Progenitor cell of endocrine pancreas (in vitro differentiated cells): Measurements from ENCODE around the gene TRIM17. TPM values are rescaled to one million over a fixed set of nuclear protein-coding genes. Genes with fewer than 3 reads are reported as not detected.

Experiments used
- DNase-seq: peaks from one replicate; pipeline ENCODE4 v3.0.0; 2021; ENCODE audit warnings: low spot score; ENCODE audit not compliant: unreplicated experiment
- H3K27ac Mint-ChIP-seq: 2 replicates; pipeline ENCODE4 v1.8.0; 2021; ENCODE audit warnings: mild to moderate bottlenecking, moderate library complexity, mixed read lengths
- H3K27me3 Mint-ChIP-seq: 2 replicates; pipeline ENCODE4 v1.8.0; 2021; ENCODE audit warnings: mixed read lengths
- H3K36me3 Mint-ChIP-seq: 2 replicates; pipeline ENCODE4 v1.8.0; 2022; ENCODE audit warnings: mixed read lengths; ENCODE audit not compliant: insufficient read depth
- H3K4me1 Mint-ChIP-seq: 2 replicates; pipeline ENCODE4 v1.8.0; 2021; ENCODE audit warnings: low read depth, mixed read lengths
- H3K4me3 Mint-ChIP-seq: 2 replicates; pipeline ENCODE4 v1.8.0; 2021; ENCODE audit warnings: low read depth, mild to moderate bottlenecking, moderate library complexity, mixed read lengths
- H3K9me3 Mint-ChIP-seq: 2 replicates; pipeline ENCODE4 v1.8.0; 2021; ENCODE audit warnings: low read depth, mixed read lengths
- CTCF ChIP-seq: fragments of 200-600 bp; sonication (generic); IDR thresholded peaks from one replicate; pipeline ENCODE4 v1.5.0; 2021; ENCODE audit warnings: antibody characterized with exemption, mild to moderate bottlenecking; ENCODE audit not compliant: unreplicated experiment
- total RNA-seq: library from RNA; stranded (reverse); gene quantifications from 2 replicates; pipeline ENCODE4 v1.2.1, GENCODE V29; 2021

The TRIM17 gene
- total RNA-seq, 1 donor from 2014 or later: 20.8 TPM

- Mint-ChIP-seq H3K27me3 (no peaks in the 10 kb centered on the region), H3K4me1 (peaks cover 10% of the 10 kb centered on the region), H3K27ac (no peak overlapping the region), H3K9me3 (no peaks in the 10 kb centered on the region), H3K36me3 (peaks cover 3% of the 10 kb centered on the region), H3K4me3 (no peak overlapping the region)
- no peak for TF ChIP-seq CTCF
- no peak for DNase-seq
These were observed 37.0 kb upstream of the TRIM17 start for GRCh38 chr1:228453614-228454013.

- TF ChIP-seq CTCF: no peak
- H3K4me3 Mint-ChIP-seq: no peak overlapping the region
- no peaks in the 10 kb centered on the region for H3K9me3 Mint-ChIP-seq
- no peak for DNase-seq
- H3K27me3 Mint-ChIP-seq: no peaks in the 10 kb centered on the region
- H3K36me3 Mint-ChIP-seq: peaks cover 3% of the 10 kb centered on the region
- H3K27ac Mint-ChIP-seq: no peak overlapping the region
- H3K4me1 Mint-ChIP-seq: peaks cover 12% of the 10 kb centered on the region
These were observed 36.4 kb upstream of the TRIM17 start for GRCh38 chr1:228453022-228453560.

- Mint-ChIP-seq H3K4me3 (no peak overlapping the region), H3K36me3 (peaks cover 3% of the 10 kb centered on the region)
- TF ChIP-seq CTCF: no peak
These were observed 35.7 kb upstream of the TRIM17 start for GRCh38 chr1:228452194-228453021.

GRCh38 chr1:228450200-228450599 is 33.5 kb upstream of the TRIM17 start:
- peaks cover 16% of the 10 kb centered on the region for H3K4me1 Mint-ChIP-seq
- TF ChIP-seq CTCF: no peak
- peaks cover 3% of the 10 kb centered on the region for H3K36me3 Mint-ChIP-seq
- no peaks in the 10 kb centered on the region for H3K9me3 Mint-ChIP-seq
- H3K27me3 Mint-ChIP-seq: peaks cover 4% of the 10 kb centered on the region
- no peak for DNase-seq
- H3K27ac Mint-ChIP-seq: no peak overlapping the region
- H3K4me3 Mint-ChIP-seq: no peak overlapping the region

More at GRCh38 chr1:228452194-228453021, 35.7 kb upstream of the TRIM17 start:
- Mint-ChIP-seq H3K4me1 (peaks cover 11% of the 10 kb centered on the region), H3K9me3 (no peaks in the 10 kb centered on the region), H3K27ac (no peak overlapping the region), H3K27me3 (no peaks in the 10 kb centered on the region)
- DNase-seq: no peak

GRCh38 chr1:228448372-228448771 is 31.7 kb upstream of the TRIM17 start:
- Mint-ChIP-seq H3K4me3 (no peak overlapping the region), H3K27ac (no peak overlapping the region), H3K4me1 (peaks cover 18% of the 10 kb centered on the region), H3K36me3 (peaks cover 1% of the 10 kb centered on the region), H3K27me3 (peaks cover 10% of the 10 kb centered on the region), H3K9me3 (no peaks in the 10 kb centered on the region)
- no peak for DNase-seq
- no peak for TF ChIP-seq CTCF
